ENCODE measurements around the gene MARCKS. TPM values are rescaled to one million over a fixed set of nuclear protein-coding genes. Genes with fewer than 3 reads are reported as not detected.

MARCKS gene
- total and polyA plus RNA-seq, 2 of the 13 experiments (the other 11 are each of a cell fraction or from before 2014, with no cell fraction given) = 30.5 to 39.5 TPM

DNA sequence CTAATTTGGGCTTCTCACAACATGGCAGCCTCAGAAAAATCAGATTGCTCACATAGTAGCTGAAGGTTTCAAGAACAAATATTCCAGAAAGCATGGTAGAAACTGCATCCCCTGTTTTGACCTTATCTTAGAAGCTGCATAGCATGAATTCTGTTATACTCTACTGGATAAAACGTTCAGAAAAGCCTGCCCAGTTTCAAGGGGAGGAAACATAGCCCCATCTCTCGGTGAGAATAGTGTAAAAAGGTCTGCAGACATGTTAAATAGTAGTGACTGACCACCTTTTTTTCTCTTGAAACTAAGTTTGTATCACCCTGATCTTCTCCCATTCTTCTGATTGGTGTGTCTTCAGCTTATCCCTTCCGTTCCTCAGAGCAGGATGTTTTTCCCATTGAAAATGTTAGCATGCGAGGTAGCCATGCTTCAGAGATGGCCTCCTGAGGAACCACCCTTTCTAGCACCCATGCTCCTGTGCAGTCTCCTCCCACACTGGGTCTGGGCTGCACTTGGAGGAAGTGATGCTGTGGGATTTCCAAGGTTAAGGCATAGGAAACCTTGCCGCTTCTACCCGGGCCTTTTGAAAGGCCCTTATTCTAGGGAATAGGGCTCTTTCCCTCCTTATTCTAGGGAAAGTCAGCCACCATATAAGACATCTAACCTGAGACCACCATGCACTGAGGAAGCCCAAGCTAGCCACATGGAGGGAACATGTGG lies 50.1 kb downstream of the MARCKS start:
- 29% methylated on average over 6 of the region's 6 CpGs for WGBS (ENCODE audit: low lambda C conversion rate)
- no peaks in the 10 kb centered on the region for H4K20me1 ChIP-seq (ENCODE audit: insufficient read depth, low read length)
- no peak overlapping the region for H3K4me2 ChIP-seq (ENCODE audit: low read depth, low read length)
- intact Hi-C loops (cut with micrococcal nuclease; ENCODE audit: unreplicated experiment) (loop anchor here (5.0 kb wide), 1 partner anchor 1365 kb away; no protein-coding TSS in a partner anchor), in situ Hi-C loops (cut with HindIII; ENCODE audit: extremely low pct_ligation_motif_present, low pct_unique_long_range_greater_than_20kb) (loop anchor here (5.0 to 25.0 kb wide), 3 partner anchors 1022 to 1570 kb away; partner anchors contain the start of gene RFPL4B)
- ChIA-PET CTCF (ENCODE audit: low intra/inter-chr PET ratio, low total read pairs) (no interaction called here), POLR2A (no interaction called here)
- H3K9me3 ChIP-seq (ENCODE audit: low read length) = no peaks in the 10 kb centered on the region
- H3K27me3 ChIP-seq (ENCODE audit: control insufficient read depth in 1 of 2, insufficient read depth in 2 of 2, low read length in 2 of 2) = peaks cover 0 to 6% of the 10 kb centered on the region in 2 experiments; a peak in 3 of 5 replicates
- peak; percentile 58 for ATAC-seq
- no peaks in the 10 kb centered on the region for H3K79me2 ChIP-seq (ENCODE audit: insufficient read depth, low read length)
- no peaks in the 10 kb centered on the region for H3K36me3 ChIP-seq (replicated peaks in 1 of 2; ENCODE audit: control insufficient read depth in 1 of 2, insufficient read depth in 2 of 2, low read length in 2 of 2)
- DNase-seq (ENCODE audit: low spot score) = peak; percentile 11
- BruUV-seq (replicated peaks) = no TSS peak
- TF ChIP-seq ZEB1 (IDR thresholded peaks at IDR 0.05; ENCODE audit: insufficient replicate concordance, low read depth) = no peak
- TF ChIP-seq, protein P1, sequence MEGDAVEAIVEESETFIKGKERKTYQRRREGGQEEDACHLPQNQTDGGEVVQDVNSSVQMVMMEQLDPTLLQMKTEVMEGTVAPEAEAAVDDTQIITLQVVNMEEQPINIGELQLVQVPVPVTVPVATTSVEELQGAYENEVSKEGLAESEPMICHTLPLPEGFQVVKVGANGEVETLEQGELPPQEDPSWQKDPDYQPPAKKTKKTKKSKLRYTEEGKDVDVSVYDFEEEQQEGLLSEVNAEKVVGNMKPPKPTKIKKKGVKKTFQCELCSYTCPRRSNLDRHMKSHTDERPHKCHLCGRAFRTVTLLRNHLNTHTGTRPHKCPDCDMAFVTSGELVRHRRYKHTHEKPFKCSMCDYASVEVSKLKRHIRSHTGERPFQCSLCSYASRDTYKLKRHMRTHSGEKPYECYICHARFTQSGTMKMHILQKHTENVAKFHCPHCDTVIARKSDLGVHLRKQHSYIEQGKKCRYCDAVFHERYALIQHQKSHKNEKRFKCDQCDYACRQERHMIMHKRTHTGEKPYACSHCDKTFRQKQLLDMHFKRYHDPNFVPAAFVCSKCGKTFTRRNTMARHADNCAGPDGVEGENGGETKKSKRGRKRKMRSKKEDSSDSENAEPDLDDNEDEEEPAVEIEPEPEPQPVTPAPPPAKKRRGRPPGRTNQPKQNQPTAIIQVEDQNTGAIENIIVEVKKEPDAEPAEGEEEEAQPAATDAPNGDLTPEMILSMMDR (CRISPR knock-in tag; IDR thresholded peaks at IDR 0.05) = peak; percentile 45
- peak; percentile 60 for TF ChIP-seq STAG1 (CRISPR knock-in tag; IDR thresholded peaks at IDR 0.05)
- H3K9ac ChIP-seq (ENCODE audit: insufficient read depth, low read depth, low read length) = no peak overlapping the region
- H3K27ac ChIP-seq (ENCODE audit: extremely low read length, insufficient read depth, low read length) = no peak overlapping the region
- no peak overlapping the region for H2AFZ ChIP-seq (ENCODE audit: low read length)
- peaks cover 11% of the 10 kb centered on the region for H3K4me1 ChIP-seq (ENCODE audit: insufficient read depth, low read length)
- no peak for FAIRE-seq
- H3K4me3 ChIP-seq (replicated peaks in 1 of 3; ENCODE audit: insufficient read depth in 1 of 3, low read depth in 2 of 3, low read length in 3 of 3) = no peak overlapping the region

DNA sequence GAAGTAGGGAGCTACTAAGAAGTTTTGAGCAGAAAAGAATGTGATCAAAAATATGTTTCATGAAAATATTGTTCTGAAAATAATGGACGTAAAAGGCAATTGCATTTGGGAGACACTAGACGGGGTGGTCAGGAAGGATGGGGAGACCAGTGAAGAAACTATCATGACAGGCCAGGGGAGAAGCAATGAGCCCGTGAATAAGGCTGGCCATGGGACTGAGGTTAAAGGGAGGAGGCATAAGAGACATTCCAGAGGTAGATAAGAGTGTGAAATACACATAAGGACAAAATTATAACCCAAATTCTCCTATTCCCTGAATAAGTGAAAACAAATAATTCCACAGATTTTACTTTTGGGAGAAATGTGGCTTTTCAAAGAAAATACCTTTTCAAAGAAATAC lies 51.7 kb downstream of the MARCKS start:
- no peak overlapping the region for H3K4me3 ChIP-seq (replicated peaks in 1 of 3; ENCODE audit: insufficient read depth in 1 of 3, low read depth in 2 of 3, low read length in 3 of 3)
- in situ Hi-C loops (cut with HindIII; ENCODE audit: extremely low pct_ligation_motif_present, low pct_unique_long_range_greater_than_20kb) = loop anchor here (5.0 to 25.0 kb wide), 3 partner anchors 1024 to 1572 kb away; partner anchors contain the start of gene RFPL4B
- no peak for FAIRE-seq
- intact Hi-C loops (cut with micrococcal nuclease; ENCODE audit: unreplicated experiment) = loop anchor here (1.0 to 5.0 kb wide), 3 partner anchors 1128 to 1572 kb away; no protein-coding TSS in a partner anchor
- no peaks in the 10 kb centered on the region for H3K9me3 ChIP-seq (ENCODE audit: low read length)
- H3K27me3 ChIP-seq (ENCODE audit: control insufficient read depth in 1 of 2, insufficient read depth in 2 of 2, low read length in 2 of 2) = peaks cover 0 to 6% of the 10 kb centered on the region in 2 experiments; a peak in 2 of 5 replicates
- POLR2A ChIA-PET = no interaction called here
- TF ChIP-seq, protein P2, sequence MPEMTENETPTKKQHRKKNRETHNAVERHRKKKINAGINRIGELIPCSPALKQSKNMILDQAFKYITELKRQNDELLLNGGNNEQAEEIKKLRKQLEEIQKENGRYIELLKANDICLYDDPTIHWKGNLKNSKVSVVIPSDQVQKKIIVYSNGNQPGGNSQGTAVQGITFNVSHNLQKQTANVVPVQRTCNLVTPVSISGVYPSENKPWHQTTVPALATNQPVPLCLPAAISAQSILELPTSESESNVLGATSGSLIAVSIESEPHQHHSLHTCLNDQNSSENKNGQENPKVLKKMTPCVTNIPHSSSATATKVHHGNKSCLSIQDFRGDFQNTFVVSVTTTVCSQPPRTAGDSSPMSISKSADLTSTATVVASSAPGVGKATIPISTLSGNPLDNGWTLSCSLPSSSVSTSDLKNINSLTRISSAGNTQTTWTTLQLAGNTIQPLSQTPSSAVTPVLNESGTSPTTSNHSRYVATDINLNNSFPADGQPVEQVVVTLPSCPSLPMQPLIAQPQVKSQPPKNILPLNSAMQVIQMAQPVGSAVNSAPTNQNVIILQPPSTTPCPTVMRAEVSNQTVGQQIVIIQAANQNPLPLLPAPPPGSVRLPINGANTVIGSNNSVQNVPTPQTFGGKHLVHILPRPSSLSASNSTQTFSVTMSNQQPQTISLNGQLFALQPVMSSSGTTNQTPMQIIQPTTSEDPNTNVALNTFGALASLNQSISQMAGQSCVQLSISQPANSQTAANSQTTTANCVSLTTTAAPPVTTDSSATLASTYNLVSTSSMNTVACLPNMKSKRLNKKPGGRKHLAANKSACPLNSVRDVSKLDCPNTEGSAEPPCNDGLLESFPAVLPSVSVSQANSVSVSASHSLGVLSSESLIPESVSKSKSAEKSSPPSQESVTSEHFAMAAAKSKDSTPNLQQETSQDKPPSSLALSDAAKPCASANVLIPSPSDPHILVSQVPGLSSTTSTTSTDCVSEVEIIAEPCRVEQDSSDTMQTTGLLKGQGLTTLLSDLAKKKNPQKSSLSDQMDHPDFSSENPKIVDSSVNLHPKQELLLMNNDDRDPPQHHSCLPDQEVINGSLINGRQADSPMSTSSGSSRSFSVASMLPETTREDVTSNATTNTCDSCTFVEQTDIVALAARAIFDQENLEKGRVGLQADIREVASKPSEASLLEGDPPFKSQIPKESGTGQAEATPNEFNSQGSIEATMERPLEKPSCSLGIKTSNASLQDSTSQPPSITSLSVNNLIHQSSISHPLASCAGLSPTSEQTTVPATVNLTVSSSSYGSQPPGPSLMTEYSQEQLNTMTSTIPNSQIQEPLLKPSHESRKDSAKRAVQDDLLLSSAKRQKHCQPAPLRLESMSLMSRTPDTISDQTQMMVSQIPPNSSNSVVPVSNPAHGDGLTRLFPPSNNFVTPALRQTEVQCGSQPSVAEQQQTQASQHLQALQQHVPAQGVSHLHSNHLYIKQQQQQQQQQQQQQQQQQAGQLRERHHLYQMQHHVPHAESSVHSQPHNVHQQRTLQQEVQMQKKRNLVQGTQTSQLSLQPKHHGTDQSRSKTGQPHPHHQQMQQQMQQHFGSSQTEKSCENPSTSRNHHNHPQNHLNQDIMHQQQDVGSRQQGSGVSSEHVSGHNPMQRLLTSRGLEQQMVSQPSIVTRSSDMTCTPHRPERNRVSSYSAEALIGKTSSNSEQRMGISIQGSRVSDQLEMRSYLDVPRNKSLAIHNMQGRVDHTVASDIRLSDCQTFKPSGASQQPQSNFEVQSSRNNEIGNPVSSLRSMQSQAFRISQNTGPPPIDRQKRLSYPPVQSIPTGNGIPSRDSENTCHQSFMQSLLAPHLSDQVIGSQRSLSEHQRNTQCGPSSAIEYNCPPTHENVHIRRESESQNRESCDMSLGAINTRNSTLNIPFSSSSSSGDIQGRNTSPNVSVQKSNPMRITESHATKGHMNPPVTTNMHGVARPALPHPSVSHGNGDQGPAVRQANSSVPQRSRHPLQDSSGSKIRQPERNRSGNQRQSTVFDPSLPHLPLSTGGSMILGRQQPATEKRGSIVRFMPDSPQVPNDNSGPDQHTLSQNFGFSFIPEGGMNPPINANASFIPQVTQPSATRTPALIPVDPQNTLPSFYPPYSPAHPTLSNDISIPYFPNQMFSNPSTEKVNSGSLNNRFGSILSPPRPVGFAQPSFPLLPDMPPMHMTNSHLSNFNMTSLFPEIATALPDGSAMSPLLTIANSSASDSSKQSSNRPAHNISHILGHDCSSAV (CRISPR knock-in tag; IDR thresholded peaks at IDR 0.05; ENCODE audit: borderline replicate concordance) = no peak
- no peak for TF ChIP-seq NRL (CRISPR knock-in tag; IDR thresholded peaks at IDR 0.05; ENCODE audit: borderline replicate concordance)
- no peaks in the 10 kb centered on the region for H4K20me1 ChIP-seq (ENCODE audit: insufficient read depth, low read length)
- no peak overlapping the region for H3K9ac ChIP-seq (ENCODE audit: insufficient read depth, low read depth, low read length)
- CTCF ChIA-PET (ENCODE audit: low intra/inter-chr PET ratio, low total read pairs) = interaction anchor here (2.1 kb wide), 1 partner anchor 1128 kb away, joined by 11 read pairs; no protein-coding TSS in a partner anchor
- H3K4me1 ChIP-seq (ENCODE audit: insufficient read depth, low read length) = peaks cover 7% of the 10 kb centered on the region
- no peaks in the 10 kb centered on the region for H3K36me3 ChIP-seq (replicated peaks in 1 of 2; ENCODE audit: control insufficient read depth in 1 of 2, insufficient read depth in 2 of 2, low read length in 2 of 2)
- ATAC-seq = no peak
- DNase-seq (ENCODE audit: low spot score) = no peak
- H3K79me2 ChIP-seq (ENCODE audit: insufficient read depth, low read length) = no peaks in the 10 kb centered on the region
- H3K4me2 ChIP-seq (ENCODE audit: low read depth, low read length) = no peak overlapping the region
- no peak overlapping the region for H2AFZ ChIP-seq (ENCODE audit: low read length)
- BruUV-seq (replicated peaks) = no TSS peak
- 33% methylated on average over 3 of the region's 3 CpGs for WGBS (ENCODE audit: low lambda C conversion rate)
- no peak overlapping the region for H3K27ac ChIP-seq (ENCODE audit: extremely low read length, insufficient read depth, low read length)
